GM12872 (cell line): ENCODE data around the gene NKAIN2.

Experiments used
- TF ChIP-seq, protein P1 (sequence below): IDR thresholded peaks from 3 replicates; pipeline ENCODE4 v1.5.1; 2011; ENCODE audit warnings: low read depth, mild to moderate bottlenecking, low read length, moderate library complexity; ENCODE audit not compliant: insufficient read depth

NKAIN2 gene

GRCh38 chr6:124487623-124488431, 684.2 kb downstream of the NKAIN2 start:
- TF ChIP-seq, protein P1, sequence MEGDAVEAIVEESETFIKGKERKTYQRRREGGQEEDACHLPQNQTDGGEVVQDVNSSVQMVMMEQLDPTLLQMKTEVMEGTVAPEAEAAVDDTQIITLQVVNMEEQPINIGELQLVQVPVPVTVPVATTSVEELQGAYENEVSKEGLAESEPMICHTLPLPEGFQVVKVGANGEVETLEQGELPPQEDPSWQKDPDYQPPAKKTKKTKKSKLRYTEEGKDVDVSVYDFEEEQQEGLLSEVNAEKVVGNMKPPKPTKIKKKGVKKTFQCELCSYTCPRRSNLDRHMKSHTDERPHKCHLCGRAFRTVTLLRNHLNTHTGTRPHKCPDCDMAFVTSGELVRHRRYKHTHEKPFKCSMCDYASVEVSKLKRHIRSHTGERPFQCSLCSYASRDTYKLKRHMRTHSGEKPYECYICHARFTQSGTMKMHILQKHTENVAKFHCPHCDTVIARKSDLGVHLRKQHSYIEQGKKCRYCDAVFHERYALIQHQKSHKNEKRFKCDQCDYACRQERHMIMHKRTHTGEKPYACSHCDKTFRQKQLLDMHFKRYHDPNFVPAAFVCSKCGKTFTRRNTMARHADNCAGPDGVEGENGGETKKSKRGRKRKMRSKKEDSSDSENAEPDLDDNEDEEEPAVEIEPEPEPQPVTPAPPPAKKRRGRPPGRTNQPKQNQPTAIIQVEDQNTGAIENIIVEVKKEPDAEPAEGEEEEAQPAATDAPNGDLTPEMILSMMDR: no peak

- TF ChIP-seq, protein P1: no peak
These were observed 686.5 kb downstream of the NKAIN2 start for GRCh38 chr6:124490122-124490521.

GRCh38 chr6:124493259-124493658, 689.6 kb downstream of the NKAIN2 start:
- TF ChIP-seq, protein P1: no peak

- TF ChIP-seq, protein P1: no peak
These were observed 691.4 kb downstream of the NKAIN2 start for GRCh38 chr6:124494956-124495664.

- TF ChIP-seq, protein P1: no peak
These were observed 692.1 kb downstream of the NKAIN2 start for GRCh38 chr6:124495665-124496190.

DNA sequence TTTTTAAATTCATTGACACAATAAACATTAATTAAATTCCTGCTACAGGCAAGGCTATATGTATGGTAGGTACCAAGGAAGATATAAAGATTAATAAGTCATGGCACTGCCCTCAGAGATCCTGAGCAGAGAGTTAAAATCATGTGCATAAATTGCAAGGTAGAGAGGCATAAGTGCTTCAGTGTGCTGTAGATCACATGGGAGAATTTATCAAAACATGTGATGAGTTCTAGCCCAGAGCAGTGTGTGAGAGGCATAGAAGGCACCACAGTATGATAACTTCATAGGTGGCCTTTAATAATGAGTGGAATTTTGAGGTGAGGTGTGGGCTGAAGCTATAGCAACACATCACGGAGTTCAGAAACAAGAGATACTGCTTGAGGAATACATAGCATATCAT, 692.7 kb downstream of the NKAIN2 start:
- TF ChIP-seq, protein P1: no peak

DNA sequence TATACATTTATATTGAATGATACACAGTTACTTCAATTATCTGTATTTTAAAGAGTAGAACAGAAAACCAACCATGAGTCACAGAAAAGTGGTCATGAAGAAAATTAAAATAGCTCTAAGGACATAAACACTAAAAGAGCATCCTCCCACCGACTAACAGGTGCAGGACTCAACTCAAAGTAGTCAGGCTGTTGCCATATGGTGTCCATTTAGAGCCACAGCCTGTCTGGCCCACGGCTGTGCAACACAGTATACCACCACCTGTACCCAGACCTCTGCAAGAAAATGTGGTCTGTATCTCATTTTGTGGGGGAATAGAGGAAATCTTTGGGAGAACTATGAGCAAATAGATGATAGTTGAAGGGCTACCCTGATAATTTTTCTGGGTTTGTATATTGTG, 708.8 kb downstream of the NKAIN2 start:
- TF ChIP-seq, protein P1: no peak
